Endometrial microvascular endothelial cells (primary cell): ENCODE data around the gene APEH. TPM values are rescaled to one million over a fixed set of nuclear protein-coding genes. Genes with fewer than 3 reads are reported as not detected.
"Not testable (repeated sequence)": the region's sequence is repeated elsewhere in the genome, so short reads cannot be mapped to it uniquely, and the experiment has no call there.

Experiments
- in situ Hi-C: cut with HindIII; loops from 2 replicates; pipeline ENCODE4 v1.10.0; 2017; ENCODE audit warnings: low sequenced_read_pairs, low pct_unique_long_range_greater_than_20kb; ENCODE audit errors: inconsistent ontology term
- total RNA-seq: library from RNA; depleted of rRNA; stranded (reverse); fragments of >200 nt; gene quantifications from one replicate; pipeline ENCODE4 v1.2.3, GENCODE V29; 2015; ENCODE audit errors: inconsistent ontology term

The APEH gene
- total RNA-seq, 1 donor from 2014 or later = 106 TPM

DNA sequence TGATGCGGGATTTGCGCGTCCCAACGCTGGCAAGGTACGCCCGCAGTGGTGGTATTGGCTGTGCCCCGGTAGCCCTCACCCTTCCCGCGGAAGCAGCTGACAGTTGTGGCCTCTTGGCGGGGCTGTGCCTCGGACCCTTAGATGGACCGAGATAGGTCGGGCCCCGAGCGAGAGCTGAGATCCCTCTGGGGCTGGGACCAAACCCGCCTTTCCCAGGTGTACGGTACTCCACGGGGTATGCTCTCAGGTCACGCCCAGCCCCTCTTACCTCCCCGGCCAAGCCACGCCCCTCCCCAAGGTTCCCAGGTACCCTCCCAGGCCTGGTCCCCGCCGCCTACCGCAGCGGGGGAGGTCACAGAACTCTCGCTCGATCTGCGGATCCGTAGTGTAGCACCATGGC is 12.2 kb downstream of the APEH start:
- in situ Hi-C loops = not testable (repeated sequence)

DNA sequence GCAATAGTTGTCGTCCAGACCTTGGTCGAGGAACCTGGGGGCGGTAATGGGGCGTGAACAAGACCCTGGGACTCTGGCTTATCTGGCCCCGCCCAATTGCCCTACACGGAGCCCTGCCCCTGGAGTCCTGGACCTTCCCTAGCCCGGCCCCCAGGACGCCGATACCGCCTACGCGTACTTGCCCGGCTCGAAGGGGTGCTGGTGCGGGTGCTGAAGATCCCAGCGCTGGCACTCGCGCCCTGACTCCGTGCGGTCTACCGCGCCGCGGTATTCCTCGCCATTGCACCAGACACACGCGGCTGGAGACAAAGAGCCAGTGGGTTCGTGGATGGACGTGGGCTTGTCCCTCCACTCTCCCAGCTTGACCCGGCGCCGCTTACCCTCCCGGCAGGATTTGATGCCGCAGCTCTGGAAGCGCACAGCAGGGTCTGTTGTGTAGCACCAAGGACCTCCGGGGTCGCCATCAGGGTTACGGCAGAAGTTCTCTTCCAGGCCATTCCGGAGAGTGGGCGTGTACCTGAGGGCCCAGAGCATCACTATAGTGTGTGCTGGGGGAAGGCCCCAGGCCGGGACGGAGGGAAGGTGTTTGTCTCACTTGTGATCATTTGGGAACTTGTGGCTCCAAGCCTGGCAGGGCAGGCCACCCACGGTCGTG is 12.7 kb downstream of the APEH start:
- in situ Hi-C loops = not testable (repeated sequence)

DNA sequence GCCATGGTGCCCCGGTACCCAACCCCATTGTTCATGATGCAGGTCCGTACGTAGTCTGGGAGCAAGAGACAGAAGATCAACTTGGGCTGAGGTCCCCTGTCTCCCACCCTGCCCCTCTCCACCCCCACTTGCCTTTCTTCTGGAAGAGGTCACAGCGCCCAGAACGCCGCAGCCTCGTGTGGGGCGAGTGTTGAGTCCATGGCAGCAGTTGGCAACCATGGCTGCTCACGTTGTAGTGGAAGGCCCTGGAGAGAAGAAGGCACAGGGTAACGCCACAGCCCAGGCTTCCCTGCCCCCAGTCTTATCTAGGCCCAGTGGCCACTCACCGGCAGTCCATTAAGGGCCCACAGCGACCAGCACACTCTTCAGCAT is 13.3 kb downstream of the APEH start:
- in situ Hi-C loops = not testable (repeated sequence)

DNA sequence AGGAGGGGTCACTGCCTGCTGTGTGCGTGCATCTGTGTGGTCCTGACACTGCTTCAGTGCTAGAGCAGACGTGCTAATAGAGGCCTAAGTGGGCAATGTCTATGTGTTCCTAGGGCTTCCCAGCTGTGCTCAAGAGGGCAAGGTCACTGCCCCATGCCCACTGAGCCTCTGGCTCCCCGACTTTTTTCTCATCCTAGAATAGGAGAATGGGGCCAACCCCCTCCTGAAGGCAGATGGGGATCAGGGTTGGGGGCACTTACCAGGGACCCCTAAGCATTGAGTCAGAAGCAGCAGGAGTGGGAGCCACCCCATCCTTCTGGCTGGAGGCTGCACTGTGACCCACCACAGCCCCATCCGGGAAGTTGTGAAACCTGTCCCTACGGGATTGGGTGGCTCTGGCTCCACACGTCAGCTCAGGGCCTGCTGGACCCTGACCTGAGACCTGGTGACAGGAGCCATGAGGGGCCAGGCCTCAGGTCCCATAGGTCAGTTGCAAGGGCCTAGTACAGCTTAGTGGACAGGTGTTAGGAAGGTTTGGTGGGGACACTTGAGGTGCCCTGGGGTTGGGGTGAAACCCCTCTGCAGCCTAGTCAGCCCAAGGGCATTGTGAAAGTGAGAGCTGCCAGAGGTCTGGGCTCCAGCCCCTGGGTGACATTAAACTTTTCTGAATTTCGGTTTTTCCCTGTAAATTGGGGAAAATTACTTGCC is 14.3 kb downstream of the APEH start:
- in situ Hi-C loops = not testable (repeated sequence)

DNA sequence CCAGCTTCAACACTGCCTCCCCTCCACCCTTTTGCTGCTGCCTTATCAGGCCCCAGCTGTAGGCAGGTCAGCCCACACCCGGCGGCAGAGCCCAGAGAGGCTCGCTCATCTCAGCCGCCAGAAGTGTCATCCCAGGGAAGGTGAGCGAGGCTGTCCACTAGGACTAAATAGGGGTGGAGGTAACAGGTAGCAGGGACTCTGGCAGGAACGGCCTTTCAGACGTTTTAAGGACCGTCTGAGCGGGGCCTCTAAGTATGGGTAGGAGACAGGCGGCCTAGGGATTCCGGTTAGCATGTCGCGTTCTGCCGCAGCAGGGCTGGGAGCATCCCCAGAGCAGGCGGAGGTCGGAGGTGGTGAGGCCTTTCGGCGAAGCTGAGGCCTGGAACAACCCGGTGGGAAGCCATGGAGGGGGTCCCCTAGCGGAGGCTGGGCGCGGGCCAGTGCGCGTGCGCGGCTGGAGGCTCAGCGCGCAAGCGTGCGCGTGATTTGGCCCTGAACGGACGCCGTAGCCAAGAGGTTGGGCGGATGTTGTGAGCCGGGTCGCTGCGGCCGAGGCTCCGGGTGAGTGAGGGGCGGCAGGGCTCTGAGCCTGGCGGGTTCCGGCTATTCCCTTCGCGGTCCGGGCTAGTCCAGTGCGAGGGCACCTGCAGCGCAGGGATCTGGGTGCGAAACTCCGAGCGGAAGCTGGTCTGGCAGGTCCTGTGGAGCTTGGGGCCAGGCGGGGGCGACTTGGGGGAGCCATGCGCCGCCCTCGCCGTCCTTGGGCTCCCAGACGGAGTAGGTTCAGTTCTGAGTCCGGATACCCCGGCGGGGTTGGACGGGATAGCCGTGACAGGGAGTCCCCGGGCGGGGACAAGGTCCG is 15.1 kb downstream of the APEH start, which contains the start of the genes MST1 and RNF123:
Gene MST1, minus strand, starts transcription at position 429 of the 862 bp plus-strand sequence. CDS start 783 bp downstream, outside the sequence.
Gene RNF123, plus strand, starts transcription at position 512 of the 862 bp plus-strand sequence. CDS start 1,609 bp downstream, outside the sequence.
- in situ Hi-C loops = no loop called here

DNA sequence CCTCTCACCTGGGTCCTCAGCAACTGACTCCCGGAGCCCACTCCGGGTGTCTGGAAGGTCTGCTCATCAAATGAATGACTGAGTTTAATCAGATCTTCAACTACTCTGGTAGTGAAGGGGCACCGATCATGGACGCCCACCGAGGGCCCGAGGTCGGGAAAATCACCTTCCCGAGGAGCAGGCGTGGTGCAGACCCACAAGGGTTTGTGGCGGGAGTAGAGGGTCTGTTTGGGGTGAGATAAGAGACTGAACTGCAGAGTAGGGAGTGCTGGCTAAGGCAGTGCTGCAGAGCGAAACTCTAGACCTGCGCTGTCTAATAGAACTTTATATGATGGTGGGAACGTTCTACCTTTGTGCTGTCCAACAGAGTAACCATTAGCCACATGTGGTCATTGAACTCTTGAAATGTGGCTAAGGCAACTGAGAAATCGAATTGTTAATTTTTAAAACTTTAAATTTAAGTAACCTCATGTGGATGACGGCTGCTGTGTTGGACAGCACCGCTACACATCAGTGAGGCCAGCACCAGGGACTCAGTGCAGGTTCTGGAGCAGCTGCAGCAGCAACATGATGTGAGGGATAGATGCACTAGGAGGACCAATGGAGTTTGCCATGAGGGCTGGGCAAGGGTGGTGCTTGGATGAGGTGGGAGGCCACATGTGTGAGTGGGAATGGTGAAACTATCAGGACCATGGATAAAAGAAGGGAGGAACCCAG is 15.9 kb downstream of the APEH start:
- in situ Hi-C loops = not testable (repeated sequence)

DNA sequence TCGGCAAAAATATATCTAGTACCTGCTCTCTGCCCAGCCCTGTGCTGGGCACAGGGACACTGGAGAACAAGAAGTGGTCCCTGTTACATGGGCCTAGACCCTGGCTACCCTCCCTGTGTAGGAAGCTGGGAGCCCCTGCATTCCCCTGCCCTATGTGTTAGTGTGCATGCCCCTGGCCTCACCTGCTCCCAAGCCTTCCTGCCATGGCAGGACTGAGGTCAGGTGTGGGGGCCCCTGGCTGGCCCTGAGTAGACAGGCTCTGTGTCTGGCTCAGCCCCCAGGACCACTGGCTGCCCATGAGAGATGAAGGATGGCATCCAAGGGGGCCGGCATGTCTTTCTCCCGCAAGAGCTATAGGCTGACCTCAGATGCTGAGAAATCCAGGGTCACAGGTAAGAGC is 16.7 kb downstream of the APEH start:
- in situ Hi-C loops = not testable (repeated sequence)

DNA sequence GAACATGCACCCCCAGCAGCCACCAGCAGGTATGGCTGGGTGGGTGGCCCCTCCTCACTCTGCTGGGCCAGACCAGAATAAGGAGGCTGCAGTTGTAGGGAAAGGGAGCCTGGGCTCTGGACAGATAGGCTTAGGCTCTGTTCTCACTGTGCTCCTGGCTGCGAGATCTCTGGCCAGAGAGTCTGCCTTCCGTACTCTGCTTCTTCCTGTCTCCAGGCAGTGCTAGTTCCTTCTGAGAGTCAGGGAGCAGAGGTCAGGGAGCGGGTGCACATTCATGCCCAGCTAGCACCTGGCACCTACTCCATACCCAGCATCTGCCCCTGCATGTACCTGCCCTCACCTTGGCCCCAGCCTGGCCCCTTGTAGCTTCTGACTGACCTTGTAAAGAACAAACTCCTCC is 17.3 kb downstream of the APEH start:
- in situ Hi-C loops = not testable (repeated sequence)

DNA sequence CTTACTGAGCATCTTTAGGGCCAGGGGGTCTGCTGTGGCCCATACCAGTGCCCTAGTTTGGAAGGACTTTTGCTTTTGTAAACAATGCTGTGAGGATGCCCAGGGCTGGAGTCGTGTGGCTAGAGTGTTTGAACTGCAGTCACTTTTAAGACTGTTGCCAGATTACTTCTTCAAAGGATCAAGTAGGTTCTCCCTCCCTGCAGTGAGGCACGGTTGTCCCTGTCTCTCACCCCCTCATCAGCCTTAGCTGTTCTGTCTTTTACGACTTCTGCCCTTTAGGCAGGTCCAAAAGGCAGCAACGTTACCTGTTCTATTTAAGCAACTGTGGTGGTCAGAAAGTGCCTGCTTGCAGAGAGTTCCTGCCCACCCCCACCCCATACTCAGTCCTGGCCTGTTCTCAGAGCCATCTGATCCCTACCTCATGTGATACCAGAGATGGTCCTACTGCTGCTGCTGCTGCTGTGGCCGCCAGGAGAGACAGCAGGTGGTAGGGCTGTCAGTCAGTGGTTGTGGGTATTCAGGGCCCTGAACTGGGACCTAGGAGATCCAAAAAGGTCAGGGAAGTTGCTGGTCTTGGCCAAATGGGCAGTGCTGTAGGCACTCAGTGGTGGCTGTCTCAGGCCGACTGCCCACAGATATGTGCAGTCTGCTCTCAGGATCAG is 20.4 kb downstream of the APEH start:
- in situ Hi-C loops = not testable (repeated sequence)

DNA sequence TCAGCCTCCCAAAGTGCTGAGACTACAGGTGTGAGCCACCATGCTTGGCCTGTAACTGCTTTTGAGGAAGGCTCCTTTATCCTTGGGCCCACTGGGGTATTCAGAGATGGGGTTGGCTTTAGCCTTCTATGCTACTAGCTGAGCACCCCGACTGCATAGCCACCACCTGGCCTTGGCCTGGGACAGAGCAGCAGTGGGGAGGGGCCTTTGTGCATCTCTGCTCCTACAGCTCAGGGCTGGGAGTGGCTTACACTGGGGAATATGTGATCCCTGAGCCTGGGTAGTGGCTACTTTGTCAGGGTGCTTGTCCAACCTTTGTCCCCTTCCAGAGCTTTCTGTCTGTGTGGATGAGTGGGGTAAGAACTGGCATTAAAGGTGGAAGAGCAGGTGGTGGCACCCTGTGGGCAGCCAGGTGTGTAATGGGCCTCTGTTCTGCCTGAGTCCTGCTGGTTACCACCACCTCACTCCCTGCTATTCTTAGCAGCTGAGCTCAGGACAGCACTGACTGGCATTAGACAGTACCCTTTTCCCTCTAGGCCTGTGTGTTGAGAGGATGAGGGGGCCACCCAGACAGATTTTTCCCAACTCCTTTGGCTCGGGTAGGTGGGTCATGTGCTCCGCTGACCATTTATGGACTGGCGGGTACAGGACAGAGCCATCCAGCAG is 21.3 kb downstream of the APEH start:
- in situ Hi-C loops = not testable (repeated sequence)

DNA sequence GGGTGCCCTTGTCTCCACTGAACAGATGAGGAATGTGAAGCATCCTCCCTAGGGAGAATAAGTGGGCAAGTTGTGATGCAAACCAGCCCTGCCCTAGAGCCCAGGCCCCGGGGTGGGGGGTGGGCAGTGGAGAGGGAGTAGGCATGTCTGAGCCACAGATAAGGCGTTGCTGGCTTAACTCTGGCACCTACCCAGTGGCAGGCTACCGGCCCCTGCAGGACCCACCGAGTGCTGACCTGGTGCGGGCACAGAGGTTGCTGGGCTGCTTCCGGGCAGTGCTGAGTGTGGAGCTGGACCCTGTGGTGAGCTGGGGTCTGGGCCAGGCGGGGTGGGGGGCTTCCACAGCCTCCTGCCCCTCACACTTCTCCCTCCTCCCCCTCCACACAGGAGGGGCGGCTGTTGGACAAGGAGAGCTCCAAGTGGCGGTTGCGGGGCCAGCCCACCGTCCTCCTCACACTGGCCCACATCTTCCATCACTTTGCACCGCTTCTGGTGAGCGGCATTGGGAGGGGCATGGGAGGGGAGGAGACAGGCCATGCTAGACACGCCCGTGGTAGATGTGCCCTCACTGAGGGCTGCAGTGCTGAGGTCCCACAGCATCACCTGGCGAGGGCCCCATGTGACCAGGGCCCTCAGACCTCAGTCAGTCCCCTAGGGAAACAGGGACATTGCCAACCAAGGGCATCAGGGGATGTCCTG is 25.3 kb downstream of the APEH start:
- in situ Hi-C loops = no loop called here

DNA sequence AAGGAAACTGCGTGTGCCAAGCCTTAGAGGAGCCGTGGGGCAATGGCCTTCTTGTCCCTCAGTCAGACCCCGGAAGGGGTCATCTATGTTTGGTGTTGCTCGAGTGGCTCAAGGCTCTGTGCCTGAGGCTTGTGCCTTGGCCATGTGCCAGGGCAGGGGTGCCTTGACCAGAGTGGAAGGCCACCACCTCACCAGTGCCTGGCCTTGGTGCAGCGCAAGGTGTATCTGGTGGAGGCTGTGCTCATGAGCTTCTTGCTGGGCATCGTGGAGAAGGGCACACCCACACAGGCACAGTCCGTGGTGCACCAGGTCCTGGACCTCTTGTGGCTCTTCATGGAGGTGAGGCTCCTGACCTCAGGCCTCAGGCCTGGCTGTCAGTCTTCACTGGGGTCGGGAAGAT is 25.9 kb downstream of the APEH start:
- in situ Hi-C loops = no loop called here

DNA sequence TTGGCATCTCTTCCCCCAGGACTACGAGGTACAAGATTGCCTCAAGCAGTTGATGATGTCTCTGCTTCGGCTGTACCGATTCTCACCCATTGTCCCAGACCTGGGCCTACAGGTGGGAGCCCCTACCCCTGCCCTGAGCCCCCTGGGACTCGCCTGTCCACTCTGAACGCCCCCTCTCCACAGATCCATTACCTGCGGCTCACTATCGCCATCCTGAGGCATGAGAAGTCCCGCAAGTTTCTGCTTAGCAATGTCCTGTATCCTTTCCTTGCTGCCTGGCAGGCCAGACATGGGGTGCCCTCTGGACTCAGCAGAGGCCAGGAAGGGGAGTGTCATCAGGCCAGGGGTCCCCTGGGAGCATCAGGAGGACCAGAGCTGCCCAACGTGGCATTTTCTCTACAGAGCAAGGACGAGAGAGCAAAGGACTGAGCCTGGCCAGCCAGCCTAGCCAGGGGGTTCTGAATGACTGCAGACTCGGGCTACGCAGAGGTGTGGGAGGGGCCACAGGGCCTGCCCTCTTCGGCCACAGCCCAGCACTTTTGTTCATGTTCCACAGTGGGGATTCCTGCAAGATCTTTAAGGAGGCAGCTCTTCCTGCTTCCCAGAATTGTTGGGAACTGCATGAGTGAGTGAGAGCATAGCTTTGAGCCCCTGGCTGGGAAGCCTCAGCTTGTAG is 26.4 kb downstream of the APEH start:
- in situ Hi-C loops = no loop called here

DNA sequence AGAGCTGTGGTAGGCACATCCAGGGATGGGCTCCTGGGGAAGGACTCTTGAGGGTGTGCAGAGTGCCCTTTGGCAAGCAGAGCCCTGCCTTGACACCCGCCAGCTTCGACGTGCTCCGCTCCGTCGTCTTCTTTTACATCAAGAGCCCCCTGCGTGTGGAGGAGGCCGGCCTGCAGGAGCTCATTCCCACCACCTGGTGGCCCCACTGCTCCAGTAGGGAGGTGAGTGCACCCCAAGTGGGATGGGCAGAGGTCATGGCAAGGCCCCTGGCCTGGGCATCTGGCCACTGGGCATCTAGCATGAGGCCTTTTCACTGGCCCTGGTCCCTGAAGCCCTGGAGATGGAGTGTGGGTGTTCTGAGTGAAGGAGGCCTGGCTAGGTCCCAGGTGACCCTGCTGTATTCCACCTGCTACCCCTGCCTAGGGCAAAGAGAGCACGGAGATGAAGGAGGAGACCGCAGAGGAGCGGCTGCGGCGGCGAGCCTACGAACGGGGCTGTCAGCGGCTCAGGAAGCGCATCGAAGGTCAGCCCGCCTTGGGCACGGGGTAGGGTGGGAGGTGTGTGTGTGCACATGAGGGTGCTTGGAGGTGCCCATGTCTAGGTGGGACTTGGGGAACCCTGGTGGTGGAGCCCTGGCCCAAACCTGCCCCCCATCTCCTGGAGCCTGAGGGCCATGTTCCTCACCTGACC is 27.4 kb downstream of the APEH start:
- in situ Hi-C loops = no loop called here

DNA sequence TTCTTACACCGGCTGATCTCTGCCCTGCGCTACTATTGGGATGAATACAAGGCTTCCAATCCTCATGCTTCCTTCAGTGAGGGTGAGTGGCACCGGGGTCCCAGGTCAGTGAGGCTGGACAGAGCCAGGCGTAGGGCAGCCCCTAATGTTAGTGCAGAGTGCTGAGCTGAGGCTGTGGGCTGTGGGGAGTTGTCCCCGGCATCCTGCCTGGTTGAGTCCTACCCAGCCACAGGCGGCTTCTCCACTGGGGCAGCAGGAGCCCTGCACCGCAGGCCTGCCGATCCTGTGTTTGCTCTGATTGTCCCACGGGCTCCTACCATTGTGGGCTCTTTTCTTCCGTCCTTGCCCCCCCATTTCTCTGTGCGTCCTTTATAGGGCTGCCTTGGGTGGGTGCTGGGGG is 28.5 kb downstream of the APEH start:
- in situ Hi-C loops = no loop called here

DNA sequence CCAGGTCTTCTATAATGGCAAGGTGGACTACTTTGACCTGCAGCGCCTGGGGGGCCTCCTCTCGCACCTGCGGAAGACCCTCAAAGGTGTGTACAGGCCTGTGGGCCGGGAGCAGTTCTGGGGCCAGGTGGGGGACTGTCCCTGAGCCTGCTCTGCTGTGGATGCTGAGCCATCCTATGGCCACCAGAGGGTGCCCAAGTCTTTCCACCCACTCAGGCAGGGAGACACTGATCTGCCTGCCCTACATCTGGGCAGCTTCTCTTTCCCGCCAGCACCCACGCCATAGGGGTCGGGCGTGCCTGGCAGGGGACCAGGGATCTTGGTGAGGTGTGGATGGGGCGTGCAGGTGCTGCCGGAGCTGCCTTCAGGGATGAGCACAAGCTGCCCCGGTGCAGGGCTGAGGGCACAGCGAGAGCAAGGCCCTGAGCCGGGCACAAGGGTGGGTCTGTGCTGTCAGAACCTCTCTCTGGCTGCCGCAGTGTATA is 29.3 kb downstream of the APEH start:
- in situ Hi-C loops = no loop called here
